ENCODE results near the gene WDFY2.

- no peak for TF ChIP-seq EP300 (IDR thresholded peaks at IDR 0.05)
- no peak for TF ChIP-seq POLR2A (IDR thresholded peaks at IDR 0.05)
- no peak for TF ChIP-seq CTCF (IDR thresholded peaks at IDR 0.05)
Observed at GRCh38 chr13:51707461-51707860, 123.2 kb downstream of the WDFY2 start.

Measured in tibial nerve (tissue), 4 donors.